Neural crest cell (in vitro differentiated cells): ENCODE results near the gene EYS. TPM values are rescaled to one million over a fixed set of nuclear protein-coding genes. Genes with fewer than 3 reads are reported as not detected.

Source experiments
- DNase-seq: peaks from one replicate; pipeline ENCODE4 v3.0.0; 2021; ENCODE audit warnings: low read depth, mixed read lengths, low spot score
- H3K27ac Mint-ChIP-seq: one replicate; pipeline ENCODE4 v1.8.0; 2021; ENCODE audit warnings: mild to moderate bottlenecking, mixed read lengths; ENCODE audit not compliant: unreplicated experiment
- H3K27me3 Mint-ChIP-seq: 2 replicates; pipeline ENCODE4 v1.8.0; 2021; ENCODE audit warnings: low read depth, mild to moderate bottlenecking, mixed read lengths
- H3K36me3 Mint-ChIP-seq: 2 replicates; pipeline ENCODE4 v1.8.0; 2021; ENCODE audit warnings: low read depth, mild to moderate bottlenecking, mixed read lengths
- H3K4me1 Mint-ChIP-seq: 2 replicates; pipeline ENCODE4 v1.8.0; 2021; ENCODE audit warnings: mixed read lengths
- H3K4me3 Mint-ChIP-seq: one replicate; pipeline ENCODE4 v1.8.0; 2021; ENCODE audit warnings: mild to moderate bottlenecking, mixed read lengths
- H3K9me3 Mint-ChIP-seq: 2 replicates; pipeline ENCODE4 v1.8.0; 2021; ENCODE audit warnings: mixed read lengths
- total RNA-seq: library from RNA; stranded (reverse); gene quantifications from 2 replicates; pipeline ENCODE4 v1.2.1, GENCODE V29; 2021
- TF ChIP-seq, protein P1 (sequence below): fragments of 200-600 bp; sonication (generic); conservative IDR thresholded peaks from 2 replicates; pipeline ENCODE4 v1.5.0; 2021; ENCODE audit warnings: antibody characterized with exemption, mild to moderate bottlenecking

Gene EYS
- total RNA-seq, 1 donor from 2014 or later = 0.40 TPM

DNA sequence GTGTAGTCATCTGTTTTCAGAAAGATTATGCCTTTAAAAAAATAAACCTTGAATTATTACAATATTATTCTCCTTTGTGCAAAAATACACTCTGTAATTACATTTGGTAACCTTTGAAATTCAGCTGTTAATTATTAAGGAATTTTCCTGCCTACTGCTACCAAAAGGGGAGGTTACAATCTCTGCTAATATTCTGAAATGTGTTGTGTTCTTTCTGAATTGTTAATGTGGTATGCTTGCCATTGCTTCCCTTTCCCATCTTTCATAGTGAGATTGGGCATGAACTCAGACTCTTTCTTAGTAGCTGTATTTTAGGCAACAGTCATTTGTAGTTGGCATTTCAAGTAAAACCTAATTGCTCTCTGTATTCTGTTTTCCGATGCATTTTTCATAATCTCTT is 1998.4 kb downstream of the EYS start:
- Mint-ChIP-seq H3K36me3 (peaks cover 45% of the 10 kb centered on the region), H3K9me3 (no peaks in the 10 kb centered on the region), H3K4me1 (no peaks in the 10 kb centered on the region), H3K4me3 (no peak overlapping the region), H3K27me3 (no peaks in the 10 kb centered on the region), H3K27ac (no peak overlapping the region)
- TF ChIP-seq, protein P1, sequence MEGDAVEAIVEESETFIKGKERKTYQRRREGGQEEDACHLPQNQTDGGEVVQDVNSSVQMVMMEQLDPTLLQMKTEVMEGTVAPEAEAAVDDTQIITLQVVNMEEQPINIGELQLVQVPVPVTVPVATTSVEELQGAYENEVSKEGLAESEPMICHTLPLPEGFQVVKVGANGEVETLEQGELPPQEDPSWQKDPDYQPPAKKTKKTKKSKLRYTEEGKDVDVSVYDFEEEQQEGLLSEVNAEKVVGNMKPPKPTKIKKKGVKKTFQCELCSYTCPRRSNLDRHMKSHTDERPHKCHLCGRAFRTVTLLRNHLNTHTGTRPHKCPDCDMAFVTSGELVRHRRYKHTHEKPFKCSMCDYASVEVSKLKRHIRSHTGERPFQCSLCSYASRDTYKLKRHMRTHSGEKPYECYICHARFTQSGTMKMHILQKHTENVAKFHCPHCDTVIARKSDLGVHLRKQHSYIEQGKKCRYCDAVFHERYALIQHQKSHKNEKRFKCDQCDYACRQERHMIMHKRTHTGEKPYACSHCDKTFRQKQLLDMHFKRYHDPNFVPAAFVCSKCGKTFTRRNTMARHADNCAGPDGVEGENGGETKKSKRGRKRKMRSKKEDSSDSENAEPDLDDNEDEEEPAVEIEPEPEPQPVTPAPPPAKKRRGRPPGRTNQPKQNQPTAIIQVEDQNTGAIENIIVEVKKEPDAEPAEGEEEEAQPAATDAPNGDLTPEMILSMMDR = no peak
- no peak for DNase-seq

DNA sequence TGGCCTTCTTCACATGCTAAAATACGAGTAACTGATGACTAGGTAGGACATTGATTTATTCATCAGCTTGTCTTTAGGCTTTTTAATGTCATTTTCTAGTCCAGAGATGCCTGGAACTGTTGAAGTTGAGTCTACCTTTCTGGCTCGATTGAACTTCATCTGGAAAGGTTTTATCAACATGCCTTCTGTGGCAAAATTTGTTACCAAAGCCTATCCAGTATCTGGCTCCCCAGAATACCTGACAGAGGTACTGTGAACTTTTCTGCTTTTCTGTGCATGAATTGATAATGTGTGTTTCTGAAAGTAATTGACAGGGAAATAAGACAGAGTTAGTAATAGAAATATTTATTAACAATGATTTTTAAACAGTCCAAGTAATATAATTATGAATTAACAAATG is 2000.4 kb downstream of the EYS start:
- peaks cover 4% of the 10 kb centered on the region for H3K4me1 Mint-ChIP-seq
- DNase-seq = no peak
- H3K9me3 Mint-ChIP-seq = no peaks in the 10 kb centered on the region
- H3K27me3 Mint-ChIP-seq = no peaks in the 10 kb centered on the region
- H3K27ac Mint-ChIP-seq = no peak overlapping the region
- H3K4me3 Mint-ChIP-seq = no peak overlapping the region
- peaks cover 35% of the 10 kb centered on the region for H3K36me3 Mint-ChIP-seq
- TF ChIP-seq, protein P1 = no peak

DNA sequence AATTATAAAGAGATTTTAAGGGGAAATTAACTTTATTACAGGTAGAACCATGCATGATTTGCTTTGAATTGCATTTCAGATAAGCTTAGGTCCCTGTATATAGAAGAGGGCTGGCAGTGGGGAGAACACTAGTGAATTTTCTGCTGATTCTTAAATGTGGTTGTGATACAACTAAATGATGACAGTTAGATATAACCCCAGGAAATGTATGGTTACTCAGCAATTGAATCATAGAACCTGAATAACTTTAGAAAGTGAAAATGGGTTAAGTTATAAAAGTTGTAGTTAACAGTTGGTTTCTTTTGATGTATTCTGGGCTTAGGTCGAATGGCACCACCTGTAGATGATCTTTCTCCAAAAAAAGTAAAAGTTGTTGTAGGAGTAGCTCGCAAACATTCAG is 2001.3 kb downstream of the EYS start:
- no peak overlapping the region for H3K27ac Mint-ChIP-seq
- DNase-seq = no peak
- no peak overlapping the region for H3K4me3 Mint-ChIP-seq
- no peaks in the 10 kb centered on the region for H3K9me3 Mint-ChIP-seq
- peaks cover 6% of the 10 kb centered on the region for H3K4me1 Mint-ChIP-seq
- peaks cover 33% of the 10 kb centered on the region for H3K36me3 Mint-ChIP-seq
- TF ChIP-seq, protein P1 = no peak
- no peaks in the 10 kb centered on the region for H3K27me3 Mint-ChIP-seq

DNA sequence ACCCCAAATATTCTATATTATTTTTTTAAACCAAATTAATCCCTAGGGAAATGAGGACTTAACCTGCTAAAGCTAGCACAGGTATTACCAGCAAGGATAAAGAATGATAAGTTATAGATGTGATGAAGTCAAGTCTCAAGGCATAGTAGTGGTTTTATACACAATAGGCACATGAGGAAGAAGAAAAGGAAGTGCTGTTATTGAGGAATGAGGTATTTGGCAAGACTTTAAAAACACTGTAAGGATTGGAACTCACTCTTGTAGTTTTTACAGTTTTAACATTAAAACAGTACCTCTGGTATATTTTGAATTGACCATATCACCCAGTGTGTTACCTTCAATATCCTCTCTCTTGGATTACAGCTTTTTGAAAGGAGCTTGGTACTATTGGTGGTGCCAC is 2016.8 kb downstream of the EYS start:
- H3K27ac Mint-ChIP-seq = no peak overlapping the region
- TF ChIP-seq, protein P1 = no peak
- no peaks in the 10 kb centered on the region for H3K9me3 Mint-ChIP-seq
- H3K4me3 Mint-ChIP-seq = no peak overlapping the region
- peaks cover 18% of the 10 kb centered on the region for H3K36me3 Mint-ChIP-seq
- no peaks in the 10 kb centered on the region for H3K27me3 Mint-ChIP-seq
- H3K4me1 Mint-ChIP-seq = peaks cover 4% of the 10 kb centered on the region
- DNase-seq = no peak

DNA sequence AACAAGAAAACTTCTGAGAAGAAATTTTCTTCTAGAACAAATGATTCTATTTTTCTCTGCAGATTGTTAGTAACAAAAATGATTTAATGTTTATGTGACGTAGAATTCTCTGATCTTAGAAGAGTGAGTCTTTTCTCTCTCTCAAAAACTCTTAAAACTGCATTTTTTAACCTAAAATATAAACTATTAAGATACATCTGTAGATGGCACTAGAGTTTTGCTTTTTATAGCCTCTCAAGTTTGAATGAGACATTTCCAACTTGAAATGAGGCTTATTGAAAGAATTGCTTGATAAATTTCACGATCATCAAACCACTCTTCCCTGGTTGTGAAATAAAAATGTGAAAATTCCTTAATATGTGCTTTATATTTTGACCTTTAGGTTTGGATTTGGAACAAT is 2017.6 kb downstream of the EYS start:
- TF ChIP-seq, protein P1 = no peak
- Mint-ChIP-seq H3K27me3 (no peaks in the 10 kb centered on the region), H3K27ac (no peak overlapping the region), H3K9me3 (no peaks in the 10 kb centered on the region), H3K36me3 (peaks cover 19% of the 10 kb centered on the region), H3K4me1 (peaks cover 4% of the 10 kb centered on the region), H3K4me3 (no peak overlapping the region)
- DNase-seq = no peak
